Activated T-helper 1 cell treated with anti-CD3 and anti-CD28 coated beads, Interleukin-12 subunit alpha, Interleukin-12 subunit beta, Interleukin-2, Interleukin-4 antibody, amounts not matched to agents 30 ng/mL and 10 ng/mL and 1 ng/mL, durations not matched to agents 14 hours and 24 hours and 36 hours (primary cell): ENCODE data around the gene HACD4. TPM values are rescaled to one million over a fixed set of nuclear protein-coding genes. Genes with fewer than 3 reads are reported as not detected.

ENCODE experiments used
- DNase-seq: peaks from one replicate; pipeline ENCODE4 v3.0.0; 2021; ENCODE audit warnings: low spot score
- H3K27ac Mint-ChIP-seq: one replicate; pipeline ENCODE4 v1.8.0; 2021; ENCODE audit warnings: mild to moderate bottlenecking, mixed read lengths
- H3K27me3 Mint-ChIP-seq: one replicate; pipeline ENCODE4 v1.8.0; 2022; ENCODE audit warnings: mild to moderate bottlenecking, moderate library complexity, mixed read lengths; ENCODE audit not compliant: insufficient read depth
- H3K36me3 Mint-ChIP-seq: one replicate; pipeline ENCODE4 v1.8.0; 2021; ENCODE audit warnings: low read depth, mixed read lengths
- H3K4me1 Mint-ChIP-seq: one replicate; pipeline ENCODE4 v1.8.0; 2021; ENCODE audit warnings: low read depth, mixed read lengths
- H3K4me3 Mint-ChIP-seq: one replicate; pipeline ENCODE4 v1.8.0; 2021; ENCODE audit warnings: mild to moderate bottlenecking, moderate library complexity, mixed read lengths
- H3K9me3 Mint-ChIP-seq: one replicate; pipeline ENCODE4 v1.8.0; 2021; ENCODE audit warnings: mixed read lengths
- intact Hi-C: fragments of 100-400 bp; cut with micrococcal nuclease; formaldehyde crosslinking; loops from one replicate; pipeline ENCODE4 v1.15.1; 2024
- total RNA-seq: library from RNA; stranded (reverse); gene quantifications from 2 replicates; pipeline ENCODE4 v1.2.3, GENCODE V29; 2022

HACD4 gene
- total RNA-seq, 1 donor from 2014 or later, result 3.0 TPM

DNA sequence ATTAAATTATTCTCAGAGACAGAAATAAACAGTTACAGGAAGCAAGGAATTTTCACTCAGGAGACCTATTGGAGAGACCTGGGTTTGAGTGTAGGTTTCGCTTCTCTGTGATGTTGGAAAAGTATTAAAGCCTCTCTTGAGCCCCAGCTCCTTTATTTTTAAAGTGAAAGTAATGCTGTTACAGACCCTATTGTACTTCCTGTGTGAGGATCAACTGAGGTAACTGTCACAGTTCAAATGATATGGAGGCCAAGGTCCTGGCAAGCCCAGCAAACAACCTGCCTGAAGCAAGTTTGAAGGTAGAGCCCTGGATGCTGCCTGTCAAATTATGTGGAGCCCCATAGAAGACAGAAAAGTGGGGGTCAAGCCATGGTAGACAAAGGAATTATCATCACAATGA lies 7.9 kb upstream of the HACD4 start:
- intact Hi-C loops, result loop anchor here (10.0 kb wide), 4 partner anchors 295 to 1655 kb away; partner anchors contain the start of genes KLHL9 and RPS6
- H3K27ac Mint-ChIP-seq, result no peak overlapping the region

GRCh38 chr9:21037278-21037677 lies 5.8 kb upstream of the HACD4 start:
- H3K36me3 Mint-ChIP-seq, result peaks cover 5% of the 10 kb centered on the region
- peaks cover 17% of the 10 kb centered on the region for H3K4me1 Mint-ChIP-seq
- intact Hi-C loops, result loop anchor here (10.0 kb wide), 4 partner anchors 298 to 1652 kb away; partner anchors contain the start of genes KLHL9 and RPS6

More for the DNA sequence above, 7.9 kb upstream of the HACD4 start:
- Mint-ChIP-seq H3K27me3 (peaks cover 9% of the 10 kb centered on the region), H3K36me3 (peaks cover 3% of the 10 kb centered on the region), H3K9me3 (no peaks in the 10 kb centered on the region), H3K4me3 (no peak overlapping the region), H3K4me1 (peaks cover 7% of the 10 kb centered on the region)
- no peak for DNase-seq

DNA sequence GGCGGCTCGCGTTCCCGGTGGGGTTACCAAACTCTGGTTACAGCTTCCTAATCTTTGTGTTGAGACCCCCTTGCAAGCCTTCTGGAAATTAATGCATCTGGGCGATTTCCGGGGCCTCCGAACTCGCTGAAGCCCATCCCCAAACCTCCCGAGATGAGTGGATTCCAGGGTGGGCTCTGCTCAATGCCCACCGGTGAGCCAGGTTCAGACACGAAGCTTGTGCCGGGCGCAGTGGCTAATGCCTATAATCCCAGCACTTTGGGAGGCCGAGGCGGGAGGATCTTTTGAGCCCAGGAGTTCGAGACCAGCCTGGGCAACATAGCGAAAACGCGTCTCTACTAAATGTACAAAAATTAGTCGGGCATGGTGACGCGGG lies 356 bp upstream of the HACD4 start:
- H3K27ac Mint-ChIP-seq, result peak overlapping the region; percentile 27
- H3K27me3 Mint-ChIP-seq, result no peaks in the 10 kb centered on the region
- H3K36me3 Mint-ChIP-seq, result peaks cover 14% of the 10 kb centered on the region
- H3K4me3 Mint-ChIP-seq, result peak overlapping the region; percentile 63
- intact Hi-C loops, result loop anchor here (1.0 to 10.0 kb wide), 13 partner anchors 30 to 1647 kb away; partner anchors contain the start of genes KLHL9, MLLT3 and RPS6
- no peak for DNase-seq
- H3K9me3 Mint-ChIP-seq, result no peaks in the 10 kb centered on the region
- peaks cover 21% of the 10 kb centered on the region for H3K4me1 Mint-ChIP-seq

More at GRCh38 chr9:21037278-21037677, 5.8 kb upstream of the HACD4 start:
- H3K27me3 Mint-ChIP-seq, result peaks cover 2% of the 10 kb centered on the region
- H3K27ac Mint-ChIP-seq, result no peak overlapping the region
- H3K4me3 Mint-ChIP-seq, result no peak overlapping the region
- no peaks in the 10 kb centered on the region for H3K9me3 Mint-ChIP-seq
- no peak for DNase-seq

DNA sequence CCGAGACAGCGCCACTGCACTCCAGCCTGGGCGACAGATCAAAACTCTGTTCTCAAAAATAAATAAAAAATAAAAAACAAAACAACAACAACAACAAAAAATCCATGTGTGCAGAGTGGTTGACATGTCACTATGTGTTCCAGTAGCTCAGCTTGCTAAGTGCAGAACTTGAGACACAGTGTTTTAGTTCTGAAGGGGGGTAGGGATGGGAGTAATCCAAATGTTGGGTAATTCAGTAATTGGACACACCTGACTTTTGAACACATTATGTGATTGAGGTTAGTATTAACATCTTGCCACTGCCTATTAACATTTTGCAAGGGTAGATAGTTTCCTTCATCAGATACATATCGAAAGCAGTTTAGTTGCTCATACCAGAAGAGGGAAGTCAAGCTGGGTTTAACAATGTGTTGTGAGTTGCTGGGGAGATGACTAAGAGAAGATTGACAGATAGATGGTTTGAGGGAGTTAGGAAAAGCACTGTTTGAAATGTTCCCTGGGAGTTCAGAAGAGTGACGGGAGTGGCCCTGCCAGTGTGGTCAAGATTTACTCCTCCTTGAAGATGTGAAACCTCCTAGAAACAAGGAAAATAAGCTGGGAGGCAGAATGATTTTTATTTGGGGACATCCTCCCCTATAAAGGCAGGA lies 928 bp downstream of the HACD4 start:
- DNase-seq, result peak; percentile 10
- H3K4me3 Mint-ChIP-seq, result no peak overlapping the region
- H3K4me1 Mint-ChIP-seq, result peaks cover 23% of the 10 kb centered on the region
- H3K27ac Mint-ChIP-seq, result no peak overlapping the region
- H3K36me3 Mint-ChIP-seq, result peaks cover 23% of the 10 kb centered on the region
- no peaks in the 10 kb centered on the region for H3K9me3 Mint-ChIP-seq
- intact Hi-C loops, result loop anchor here (1.0 to 10.0 kb wide), 14 partner anchors 29 to 1646 kb away; partner anchors contain the start of genes KLHL9, MLLT3 and RPS6
- no peaks in the 10 kb centered on the region for H3K27me3 Mint-ChIP-seq

GRCh38 chr9:21029661-21030060 lies 1.8 kb downstream of the HACD4 start:
- DNase-seq, result no peak

GRCh38 chr9:21028466-21028865 lies 3.0 kb downstream of the HACD4 start:
- Mint-ChIP-seq H3K36me3 (peaks cover 26% of the 10 kb centered on the region), H3K27ac (no peak overlapping the region), H3K27me3 (no peaks in the 10 kb centered on the region), H3K4me1 (peaks cover 23% of the 10 kb centered on the region), H3K9me3 (no peaks in the 10 kb centered on the region), H3K4me3 (no peak overlapping the region)
- no peak for DNase-seq
- intact Hi-C loops, result no loop called here

More at GRCh38 chr9:21029661-21030060, 1.8 kb downstream of the HACD4 start:
- no peak overlapping the region for H3K4me3 Mint-ChIP-seq
- H3K4me1 Mint-ChIP-seq, result peaks cover 23% of the 10 kb centered on the region
- no peak overlapping the region for H3K27ac Mint-ChIP-seq
- H3K27me3 Mint-ChIP-seq, result no peaks in the 10 kb centered on the region
- peaks cover 25% of the 10 kb centered on the region for H3K36me3 Mint-ChIP-seq
- intact Hi-C loops, result loop anchor here (1.0 to 10.0 kb wide), 11 partner anchors 305 to 1645 kb away; partner anchors contain the start of genes KLHL9, MLLT3 and RPS6
- no peaks in the 10 kb centered on the region for H3K9me3 Mint-ChIP-seq

- intact Hi-C loops, result no loop called here
- H3K9me3 Mint-ChIP-seq, result no peaks in the 10 kb centered on the region
Observed at GRCh38 chr9:21027295-21027694, 4.1 kb downstream of the HACD4 start.

GRCh38 chr9:21023861-21024260 lies 7.6 kb downstream of the HACD4 start:
- intact Hi-C loops, result no loop called here
- no peaks in the 10 kb centered on the region for H3K9me3 Mint-ChIP-seq
- no peaks in the 10 kb centered on the region for H3K27me3 Mint-ChIP-seq
- no peak overlapping the region for H3K27ac Mint-ChIP-seq
- no peak overlapping the region for H3K4me3 Mint-ChIP-seq
- DNase-seq, result no peak
- peaks cover 12% of the 10 kb centered on the region for H3K4me1 Mint-ChIP-seq
- H3K36me3 Mint-ChIP-seq, result peaks cover 47% of the 10 kb centered on the region

More at GRCh38 chr9:21027295-21027694, 4.1 kb downstream of the HACD4 start:
- Mint-ChIP-seq H3K27me3 (no peaks in the 10 kb centered on the region), H3K4me3 (no peak overlapping the region), H3K27ac (no peak overlapping the region), H3K36me3 (peaks cover 30% of the 10 kb centered on the region), H3K4me1 (peaks cover 13% of the 10 kb centered on the region)
- DNase-seq, result no peak

GRCh38 chr9:21018177-21018576 lies 13.3 kb downstream of the HACD4 start:
- Mint-ChIP-seq H3K9me3 (no peaks in the 10 kb centered on the region), H3K4me3 (no peak overlapping the region), H3K4me1 (no peaks in the 10 kb centered on the region), H3K27ac (no peak overlapping the region), H3K36me3 (peaks cover 50% of the 10 kb centered on the region), H3K27me3 (no peaks in the 10 kb centered on the region)
- no peak for DNase-seq
- intact Hi-C loops, result no loop called here

- Mint-ChIP-seq H3K27me3 (no peaks in the 10 kb centered on the region), H3K4me3 (no peak overlapping the region)
- intact Hi-C loops, result no loop called here
Observed at GRCh38 chr9:21016701-21017491, 14.5 kb downstream of the HACD4 start.

GRCh38 chr9:21015995-21016394 lies 15.4 kb downstream of the HACD4 start:
- no peak overlapping the region for H3K27ac Mint-ChIP-seq
- no peak for DNase-seq
- H3K9me3 Mint-ChIP-seq, result no peaks in the 10 kb centered on the region
- H3K4me1 Mint-ChIP-seq, result no peaks in the 10 kb centered on the region
- H3K4me3 Mint-ChIP-seq, result no peak overlapping the region
- no peaks in the 10 kb centered on the region for H3K27me3 Mint-ChIP-seq
- intact Hi-C loops, result no loop called here
- H3K36me3 Mint-ChIP-seq, result peaks cover 52% of the 10 kb centered on the region

More at GRCh38 chr9:21016701-21017491, 14.5 kb downstream of the HACD4 start:
- Mint-ChIP-seq H3K9me3 (no peaks in the 10 kb centered on the region), H3K36me3 (peaks cover 50% of the 10 kb centered on the region), H3K27ac (no peak overlapping the region), H3K4me1 (no peaks in the 10 kb centered on the region)
- no peak for DNase-seq

GRCh38 chr9:21015129-21015815 lies 16.2 kb downstream of the HACD4 start:
- H3K9me3 Mint-ChIP-seq, result no peaks in the 10 kb centered on the region
- DNase-seq, result no peak
- H3K4me1 Mint-ChIP-seq, result no peaks in the 10 kb centered on the region
- intact Hi-C loops, result no loop called here
- H3K27me3 Mint-ChIP-seq, result no peaks in the 10 kb centered on the region
- peaks cover 52% of the 10 kb centered on the region for H3K36me3 Mint-ChIP-seq
- H3K27ac Mint-ChIP-seq, result no peak overlapping the region
- no peak overlapping the region for H3K4me3 Mint-ChIP-seq
